Immature natural killer cell (primary cell): ENCODE results near the gene WDR73. TPM values are rescaled to one million over a fixed set of nuclear protein-coding genes. Genes with fewer than 3 reads are reported as not detected.

Experiments
- DNase-seq, 3 donors: peaks; one replicate each; pipeline ENCODE4 v3.0.0; 2022; ENCODE audit warnings: mixed read lengths in 1 of 3
- H3K27ac Mint-ChIP-seq, 6 donors: one replicate each; pipeline ENCODE4 v1.8.0; 2020; ENCODE audit warnings: mixed read lengths in 6 of 6, mild to moderate bottlenecking in 5 of 6, inconsistent platforms in 4 of 6, moderate library complexity in 3 of 6
- H3K27me3 Mint-ChIP-seq, 3 donors: one replicate each; pipeline ENCODE4 v1.8.0; 2020 to 2021; ENCODE audit warnings: low read depth in 3 of 3, mild to moderate bottlenecking in 3 of 3, mixed read lengths in 3 of 3, moderate library complexity in 3 of 3, inconsistent platforms in 1 of 3
- H3K36me3 Mint-ChIP-seq, 3 donors: one replicate each; pipeline ENCODE4 v1.8.0; 2020; ENCODE audit warnings: mixed read lengths in 3 of 3, inconsistent platforms in 2 of 3, mild to moderate bottlenecking in 2 of 3
- H3K4me1 Mint-ChIP-seq, 2 donors: one replicate each; pipeline ENCODE4 v1.8.0; 2020; ENCODE audit warnings: inconsistent platforms in 2 of 2, mild to moderate bottlenecking in 2 of 2, mixed read lengths in 2 of 2, moderate library complexity in 1 of 2
- H3K4me3 Mint-ChIP-seq, 5 donors: one replicate each; pipeline ENCODE4 v1.8.0; 2020; ENCODE audit warnings: mild to moderate bottlenecking in 5 of 5, mixed read lengths in 5 of 5, inconsistent platforms in 3 of 5, moderate library complexity in 3 of 5
- H3K9me3 Mint-ChIP-seq, 6 donors: one replicate each; pipeline ENCODE4 v1.8.0; 2020; ENCODE audit warnings: mild to moderate bottlenecking in 6 of 6, mixed read lengths in 6 of 6, inconsistent platforms in 4 of 6, moderate library complexity in 3 of 6
- polyA plus RNA-seq, 3 donors: library from polyadenylated mRNA; unstranded; fragments of 300-500 nt; fragmentation: Illumina TruSeq; gene quantifications; one replicate each; pipeline ENCODE4 v1.2.3, GENCODE V29; 2021

The WDR73 gene
- polyA plus RNA-seq, 3 donors from 2014 or later = 11.4 to 22.5 (median 17.0) TPM

DNA sequence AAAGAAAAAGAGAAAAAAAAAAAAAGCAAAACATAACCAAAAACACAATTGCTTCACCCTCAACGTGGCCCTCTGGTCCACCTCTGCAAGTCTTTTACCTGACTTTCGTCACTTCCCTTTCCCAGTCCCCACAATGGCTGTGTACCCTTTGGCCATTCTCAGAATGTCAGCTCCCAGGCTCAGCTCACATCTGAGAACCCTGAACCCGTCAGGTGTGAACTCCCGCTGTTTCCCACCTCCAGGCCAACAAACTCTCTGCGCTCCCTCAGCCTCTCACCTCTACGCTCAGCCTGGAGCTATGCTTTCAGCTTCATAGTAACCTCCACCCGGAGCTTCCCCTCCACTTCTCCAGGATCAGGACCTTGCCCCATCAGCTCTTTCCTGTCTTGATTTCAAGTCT, 29.7 kb downstream of the WDR73 start:
- DNase-seq = no peak
- no peak overlapping the region for H3K4me3 Mint-ChIP-seq
- H3K27me3 Mint-ChIP-seq = no peaks in the 10 kb centered on the region
- peaks cover 2 to 24% (median 22%) of the 10 kb centered on the region in 6 donors for H3K9me3 Mint-ChIP-seq
- no peaks in the 10 kb centered on the region for H3K4me1 Mint-ChIP-seq
- H3K27ac Mint-ChIP-seq = peak overlapping the region in 1 of 6 donors; percentile 37
- peaks cover 30 to 48% (median 47%) of the 10 kb centered on the region in 3 donors for H3K36me3 Mint-ChIP-seq

DNA sequence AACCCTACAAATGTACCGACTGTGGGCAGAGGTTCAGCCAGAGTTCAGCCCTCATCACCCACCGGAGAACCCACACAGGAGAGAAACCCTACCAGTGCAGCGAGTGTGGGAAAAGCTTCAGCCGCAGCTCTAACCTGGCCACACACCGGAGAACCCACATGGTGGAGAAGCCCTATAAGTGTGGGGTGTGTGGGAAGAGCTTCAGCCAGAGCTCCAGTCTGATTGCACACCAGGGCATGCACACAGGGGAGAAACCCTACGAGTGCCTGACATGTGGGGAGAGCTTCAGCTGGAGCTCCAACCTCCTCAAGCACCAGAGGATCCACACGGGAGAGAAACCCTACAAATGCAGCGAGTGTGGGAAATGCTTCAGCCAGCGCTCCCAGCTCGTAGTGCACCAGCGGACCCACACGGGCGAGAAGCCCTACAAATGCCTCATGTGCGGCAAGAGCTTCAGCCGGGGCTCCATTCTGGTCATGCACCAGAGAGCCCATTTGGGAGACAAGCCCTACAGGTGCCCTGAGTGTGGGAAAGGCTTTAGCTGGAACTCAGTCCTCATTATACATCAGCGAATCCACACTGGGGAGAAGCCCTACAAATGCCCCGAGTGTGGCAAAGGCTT, 32.6 kb downstream of the WDR73 start:
- Mint-ChIP-seq H3K36me3 (peaks cover 30 to 50% (median 47%) of the 10 kb centered on the region in 3 donors), H3K4me1 (no peaks in the 10 kb centered on the region), H3K27ac (no peak overlapping the region), H3K4me3 (no peak overlapping the region), H3K9me3 (peaks cover 2 to 24% (median 22%) of the 10 kb centered on the region in 6 donors), H3K27me3 (no peaks in the 10 kb centered on the region)
- no peak for DNase-seq

DNA sequence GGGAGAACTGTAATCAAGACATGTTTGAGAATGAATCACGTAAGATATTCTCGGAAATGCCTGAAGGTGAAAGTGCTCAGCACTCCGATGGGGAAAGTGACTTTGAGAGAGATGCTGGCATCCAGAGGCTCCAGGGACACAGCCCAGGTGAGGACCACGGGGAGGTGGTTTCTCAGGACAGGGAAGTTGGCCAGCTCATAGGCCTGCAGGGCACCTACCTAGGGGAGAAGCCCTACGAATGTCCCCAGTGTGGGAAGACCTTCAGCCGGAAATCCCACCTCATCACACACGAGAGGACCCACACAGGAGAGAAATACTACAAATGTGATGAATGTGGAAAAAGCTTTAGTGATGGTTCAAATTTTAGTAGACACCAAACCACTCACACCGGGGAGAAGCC, 33.5 kb downstream of the WDR73 start:
- no peak overlapping the region for H3K4me3 Mint-ChIP-seq
- no peak for DNase-seq
- H3K4me1 Mint-ChIP-seq = no peaks in the 10 kb centered on the region
- H3K36me3 Mint-ChIP-seq = peaks cover 30 to 53% (median 46%) of the 10 kb centered on the region in 3 donors
- H3K9me3 Mint-ChIP-seq = peaks cover 2 to 24% (median 22%) of the 10 kb centered on the region in 6 donors
- H3K27me3 Mint-ChIP-seq = no peaks in the 10 kb centered on the region
- H3K27ac Mint-ChIP-seq = no peak overlapping the region

DNA sequence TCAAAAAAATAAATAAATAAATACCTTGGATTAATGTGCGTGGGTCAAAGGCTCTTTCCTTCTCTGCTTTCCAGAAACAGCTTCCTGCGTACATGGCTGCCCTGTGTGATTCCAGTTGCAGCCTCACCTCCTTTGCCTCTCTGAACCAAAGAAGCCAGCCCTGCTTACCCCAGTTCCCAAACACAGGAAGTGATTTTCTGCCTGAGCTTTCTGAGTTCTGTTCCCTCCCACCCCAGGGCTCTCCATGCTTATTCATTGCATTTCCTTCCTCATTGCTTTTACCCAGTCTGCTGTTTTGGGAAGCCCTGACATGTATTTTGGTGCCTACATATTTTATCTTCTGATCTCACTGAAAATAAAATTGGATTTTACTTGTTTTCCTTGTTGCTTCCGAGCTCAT, 37.8 kb downstream of the WDR73 start:
- Mint-ChIP-seq H3K27ac (peak overlapping the region in 1 of 6 donors; percentile 51), H3K36me3 (peaks cover 13 to 26% (median 24%) of the 10 kb centered on the region in 3 donors), H3K9me3 (peaks cover 0 to 12% (median 11%) of the 10 kb centered on the region in 6 donors), H3K27me3 (peaks cover 0 to 1% (median 0%) of the 10 kb centered on the region in 3 donors), H3K4me1 (peaks cover 0 to 5% of the 10 kb centered on the region in 2 donors), H3K4me3 (no peak overlapping the region)
- DNase-seq = no peak

DNA sequence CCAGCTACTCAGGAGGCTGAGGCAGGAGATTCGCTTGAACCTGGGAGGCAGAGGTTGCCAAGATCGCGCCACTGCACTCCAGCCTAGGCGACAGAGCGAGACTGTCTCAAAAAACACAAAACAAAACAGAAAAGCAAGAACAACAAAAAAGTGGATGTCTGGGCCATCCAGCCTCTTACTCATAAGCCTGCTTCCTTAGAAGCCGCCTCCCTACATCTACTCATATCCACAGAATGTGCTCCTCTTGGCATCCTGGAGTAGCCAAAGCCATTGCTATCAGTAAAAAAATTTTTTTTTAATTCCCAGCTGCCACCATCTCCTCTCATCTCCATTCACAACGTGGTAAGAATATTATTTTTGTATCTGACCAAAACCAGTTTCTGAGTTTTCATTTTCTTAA, 42.5 kb downstream of the WDR73 start:
- H3K4me3 Mint-ChIP-seq = no peak overlapping the region
- no peaks in the 10 kb centered on the region for H3K9me3 Mint-ChIP-seq
- H3K27me3 Mint-ChIP-seq = peaks cover 0 to 4% (median 1%) of the 10 kb centered on the region in 3 donors
- H3K27ac Mint-ChIP-seq = no peak overlapping the region
- H3K36me3 Mint-ChIP-seq = peaks cover 3 to 20% (median 11%) of the 10 kb centered on the region in 3 donors
- peaks cover 0 to 8% of the 10 kb centered on the region in 2 donors for H3K4me1 Mint-ChIP-seq
- no peak for DNase-seq

DNA sequence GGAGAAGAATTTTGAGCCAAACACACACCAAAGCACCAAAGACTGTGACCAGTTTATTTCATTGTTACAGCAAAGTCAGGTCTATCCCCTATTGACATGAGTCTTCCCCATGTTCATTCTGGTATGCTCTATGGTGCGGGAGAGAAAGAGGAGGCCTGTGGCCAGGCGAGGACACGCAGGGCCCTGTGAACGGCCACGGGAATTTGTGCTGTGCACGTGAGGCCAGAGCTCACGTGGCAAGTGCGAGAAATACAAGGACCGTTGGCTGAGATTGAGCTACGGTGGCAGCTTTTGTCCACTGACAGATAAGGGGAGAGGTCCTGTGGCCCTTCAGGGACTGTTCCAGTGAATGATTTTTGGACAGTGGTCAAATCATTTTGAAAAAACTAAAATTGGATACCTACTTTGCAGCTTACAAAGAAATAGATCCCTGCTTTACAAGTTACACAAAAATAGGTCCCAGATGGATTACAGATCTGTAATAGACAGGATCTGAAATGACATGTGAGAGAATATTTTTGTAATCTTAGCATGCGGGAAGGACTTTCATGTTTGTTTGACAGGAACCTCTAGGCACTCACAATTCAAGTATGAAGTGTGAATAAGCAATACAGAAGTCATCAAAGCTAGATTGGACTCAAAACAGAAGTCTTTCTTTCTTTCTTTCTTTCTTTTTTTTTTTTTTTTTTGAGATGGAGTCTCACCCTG, 44.1 kb downstream of the WDR73 start:
- H3K4me3 Mint-ChIP-seq = no peak overlapping the region
- no peak overlapping the region for H3K27ac Mint-ChIP-seq
- H3K27me3 Mint-ChIP-seq = peaks cover 0 to 4% (median 1%) of the 10 kb centered on the region in 3 donors
- DNase-seq = no peak
- peaks cover 9 to 25% of the 10 kb centered on the region in 2 donors for H3K4me1 Mint-ChIP-seq
- no peaks in the 10 kb centered on the region for H3K9me3 Mint-ChIP-seq
- peaks cover 6 to 27% (median 16%) of the 10 kb centered on the region in 3 donors for H3K36me3 Mint-ChIP-seq

DNA sequence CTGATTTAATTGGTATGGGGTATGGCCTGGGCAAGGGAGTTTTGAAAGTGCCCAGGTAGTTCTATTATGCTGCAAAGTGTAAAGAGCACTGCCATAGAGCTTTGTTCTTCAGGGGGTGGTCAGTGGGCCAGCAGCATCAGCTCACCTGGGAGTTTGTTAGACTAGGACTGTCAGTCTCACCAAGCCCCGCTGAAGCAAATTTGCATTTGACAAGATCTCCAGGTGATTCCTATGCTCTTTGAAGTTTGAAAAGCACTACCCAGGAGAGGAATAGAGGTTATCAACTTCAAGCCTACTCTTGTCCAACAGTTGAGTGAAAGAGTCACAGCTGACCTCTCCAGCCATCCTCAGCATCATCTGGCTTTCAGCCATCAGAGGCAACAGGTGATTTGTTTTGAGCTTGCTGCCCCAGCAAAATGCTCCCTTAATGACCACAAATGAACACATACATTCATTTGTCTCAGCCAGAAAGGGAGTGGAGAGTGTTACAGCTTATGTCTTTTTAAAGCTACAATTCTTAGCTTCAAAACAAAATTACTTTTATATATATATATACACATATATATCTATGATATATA, 45.3 kb downstream of the WDR73 start:
- Mint-ChIP-seq H3K27me3 (peaks cover 0 to 4% (median 1%) of the 10 kb centered on the region in 3 donors), H3K4me1 (peaks cover 11 to 31% of the 10 kb centered on the region in 2 donors), H3K36me3 (peaks cover 6 to 31% (median 12%) of the 10 kb centered on the region in 3 donors)

DNA sequence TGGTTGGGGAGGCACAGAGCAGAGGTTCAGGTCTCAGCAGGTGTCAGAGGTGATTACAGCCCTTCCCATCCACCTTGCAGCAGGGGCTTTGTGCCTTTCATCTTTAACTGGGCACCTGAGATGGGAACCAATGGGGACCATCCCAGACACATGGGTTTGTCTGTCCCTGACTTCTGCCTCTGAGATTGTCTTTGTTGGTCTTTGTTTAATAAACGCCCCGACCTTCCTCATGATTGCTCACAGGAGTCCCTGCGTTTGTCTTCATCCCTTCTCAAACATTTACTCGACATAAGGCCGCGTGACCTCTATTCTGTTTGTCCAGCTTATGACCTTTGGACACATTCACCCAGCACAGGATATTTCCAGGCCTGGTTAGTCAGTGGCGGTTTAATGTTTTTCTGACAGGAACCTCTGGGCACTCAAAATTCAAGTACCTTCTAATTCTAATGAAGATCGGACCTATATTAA, 47.4 kb downstream of the WDR73 start:
- DNase-seq = no peak
- H3K27me3 Mint-ChIP-seq = peaks cover 0 to 4% (median 1%) of the 10 kb centered on the region in 3 donors
- H3K27ac Mint-ChIP-seq = peak overlapping the region in 2 of 6 donors; percentile 65 to 96
- H3K4me3 Mint-ChIP-seq = peak overlapping the region in 1 of 5 donors; percentile 16
- peaks cover 6 to 31% (median 9%) of the 10 kb centered on the region in 3 donors for H3K36me3 Mint-ChIP-seq
- peaks cover 14 to 27% of the 10 kb centered on the region in 2 donors for H3K4me1 Mint-ChIP-seq
- no peaks in the 10 kb centered on the region for H3K9me3 Mint-ChIP-seq

More for the DNA sequence above, 45.3 kb downstream of the WDR73 start:
- H3K9me3 Mint-ChIP-seq = no peaks in the 10 kb centered on the region
- H3K27ac Mint-ChIP-seq = peak overlapping the region in 1 of 6 donors; percentile 11
- no peak for DNase-seq
- H3K4me3 Mint-ChIP-seq = no peak overlapping the region

DNA sequence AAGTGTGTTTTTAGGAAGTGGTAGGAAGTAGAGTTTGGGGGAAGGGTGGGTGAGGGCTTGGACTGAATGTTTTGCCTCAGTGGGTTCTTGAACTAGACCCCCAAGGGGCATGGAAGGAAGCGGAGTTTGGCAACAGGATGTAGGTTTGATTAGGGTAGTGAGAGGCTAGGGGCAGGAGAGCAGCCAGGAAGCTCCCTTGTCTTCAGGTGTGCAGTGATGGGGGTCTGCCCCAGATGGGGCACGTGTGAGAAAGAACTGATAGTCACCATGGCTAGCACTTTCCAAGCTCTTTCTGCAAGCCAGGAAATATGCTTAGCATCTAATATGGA, 48.6 kb downstream of the WDR73 start:
- H3K4me1 Mint-ChIP-seq = peaks cover 19 to 30% of the 10 kb centered on the region in 2 donors
- no peaks in the 10 kb centered on the region for H3K9me3 Mint-ChIP-seq
- H3K27ac Mint-ChIP-seq = peak overlapping the region in 4 of 6 donors; percentile 12 to 96 (median 55)
- peaks cover 6 to 31% (median 8%) of the 10 kb centered on the region in 3 donors for H3K36me3 Mint-ChIP-seq
- no peak for DNase-seq
- H3K4me3 Mint-ChIP-seq = peak overlapping the region in 1 of 5 donors; percentile 77
- H3K27me3 Mint-ChIP-seq = peaks cover 3 to 4% (median 4%) of the 10 kb centered on the region in 3 donors

DNA sequence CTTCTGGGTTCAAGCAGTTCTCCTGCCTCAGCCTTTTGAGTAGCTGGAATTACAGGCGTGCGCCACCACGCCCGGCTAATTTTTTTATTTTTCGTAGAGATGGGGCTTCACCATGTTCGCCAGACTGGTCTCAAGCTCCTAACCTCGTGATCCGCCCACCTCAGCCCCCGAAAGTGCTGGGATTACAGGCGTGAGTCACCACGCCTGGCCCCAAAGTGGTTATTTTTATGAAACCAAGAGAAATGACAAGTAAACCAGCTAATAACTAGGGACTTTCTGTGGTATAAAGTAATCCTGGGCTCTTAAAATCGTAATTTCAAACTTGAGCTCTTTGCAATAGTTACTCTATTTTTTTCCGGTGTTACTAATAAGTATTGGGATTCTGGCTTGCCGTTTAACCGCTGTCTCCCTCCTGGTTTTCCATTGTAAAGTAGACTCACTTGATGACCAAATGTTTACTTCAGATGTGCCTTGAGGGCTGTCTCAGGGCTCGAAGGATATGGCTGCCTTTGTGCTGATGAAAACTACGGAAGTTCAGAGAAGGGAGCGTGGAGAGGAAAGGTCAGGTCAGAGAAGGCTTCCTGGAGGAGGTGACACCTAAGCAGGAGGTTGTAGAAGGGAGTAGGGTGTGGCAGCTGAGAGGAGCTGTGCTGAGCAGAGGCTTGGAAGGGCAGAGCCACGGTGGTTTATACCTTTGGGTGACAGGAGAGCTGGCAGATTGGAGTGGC, 49.1 kb downstream of the WDR73 start:
- Mint-ChIP-seq H3K27ac (peak overlapping the region in 3 of 6 donors; percentile 24 to 96 (median 95)), H3K4me3 (peak overlapping the region in 1 of 5 donors; percentile 77), H3K9me3 (no peaks in the 10 kb centered on the region), H3K36me3 (peaks cover 6 to 31% (median 8%) of the 10 kb centered on the region in 3 donors), H3K4me1 (peaks cover 24 to 35% of the 10 kb centered on the region in 2 donors), H3K27me3 (peaks cover 3 to 8% (median 4%) of the 10 kb centered on the region in 3 donors)
- DNase-seq = peak in 1 of 3 donors; percentile 36

DNA sequence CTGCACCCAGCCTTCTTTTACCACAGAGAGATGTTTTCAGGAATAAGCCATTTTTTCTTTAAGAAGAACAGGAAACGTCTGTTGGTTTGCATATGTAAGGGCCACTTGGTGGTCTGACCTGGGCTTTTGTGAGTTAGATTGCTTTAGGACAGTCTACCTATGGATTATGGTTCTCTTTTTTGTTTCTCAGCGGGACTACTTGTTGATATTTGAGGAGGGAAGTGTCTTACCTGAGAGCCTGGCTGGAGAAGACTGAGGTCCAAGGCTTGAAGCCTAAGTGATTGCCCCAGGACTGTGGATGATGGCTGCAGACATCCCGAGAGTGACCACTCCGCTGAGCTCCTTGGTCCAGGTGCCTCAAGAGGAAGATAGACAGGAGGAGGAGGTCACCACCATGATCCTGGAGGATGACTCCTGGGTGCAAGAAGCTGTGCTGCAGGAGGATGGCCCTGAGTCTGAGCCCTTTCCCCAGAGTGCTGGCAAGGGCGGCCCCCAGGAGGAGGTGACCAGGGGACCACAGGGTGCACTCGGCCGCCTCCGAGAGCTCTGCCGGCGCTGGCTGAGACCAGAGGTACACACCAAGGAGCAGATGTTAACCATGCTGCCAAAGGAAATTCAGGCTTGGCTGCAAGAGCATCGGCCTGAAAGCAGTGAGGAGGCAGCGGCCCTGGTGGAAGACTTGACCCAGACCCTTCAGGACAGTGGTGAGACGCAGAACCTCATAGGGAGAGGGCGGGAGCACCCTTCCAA, 50.3 kb downstream of the WDR73 start:
- Mint-ChIP-seq H3K9me3 (no peaks in the 10 kb centered on the region), H3K4me3 (peak overlapping the region in 1 of 5 donors; percentile 76), H3K27me3 (peaks cover 4 to 8% (median 4%) of the 10 kb centered on the region in 3 donors), H3K4me1 (peaks cover 35 to 47% of the 10 kb centered on the region in 2 donors), H3K36me3 (peaks cover 6 to 22% (median 8%) of the 10 kb centered on the region in 3 donors), H3K27ac (peak overlapping the region in 2 of 6 donors; percentile 84 to 85)
- no peak for DNase-seq

DNA sequence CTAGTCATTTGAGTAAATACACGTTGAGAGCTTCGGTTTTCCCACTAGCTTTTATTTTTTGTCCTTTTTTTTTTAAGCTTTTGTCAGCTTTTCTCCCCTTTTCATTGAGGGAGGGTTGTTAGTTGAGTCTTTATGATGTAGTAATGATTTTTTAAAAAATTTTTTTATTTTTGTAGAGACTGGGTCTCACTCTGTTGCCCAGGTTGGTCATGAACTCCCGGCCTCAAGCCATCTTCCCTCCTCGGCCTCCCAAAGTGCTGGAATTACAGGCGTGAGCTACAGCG, 52.6 kb downstream of the WDR73 start:
- Mint-ChIP-seq H3K4me1 (peaks cover 48 to 57% of the 10 kb centered on the region in 2 donors), H3K36me3 (peaks cover 3 to 19% (median 5%) of the 10 kb centered on the region in 3 donors), H3K27ac (peak overlapping the region in 2 of 6 donors; percentile 75 to 76), H3K9me3 (no peaks in the 10 kb centered on the region), H3K27me3 (peaks cover 0 to 10% (median 8%) of the 10 kb centered on the region in 3 donors), H3K4me3 (peak overlapping the region; percentile 93 to 99 (median 95))
- no peak for DNase-seq
